Endothelial cell of umbilical vein (primary cell): ENCODE data around the gene UBN2. TPM values are rescaled to one million over a fixed set of nuclear protein-coding genes. Genes with fewer than 3 reads are reported as not detected.

ENCODE experiments used
- BruUV-seq: library from RNA; stranded (reverse); fragments of 400-500 nt; replicated peaks from 2 replicates; lab custom pipeline; 2021; lab: Mats Ljungman, UMichigan
- CTCF ChIA-PET: fragments of 300-600, 350-600 bp; sonication (Branson Sonifier 250); formaldehyde crosslinking; loops from one replicate; lab custom pipeline; 2021; ENCODE audit warnings: antibody characterized with exemption, inconsistent platforms; lab: Charles Lee
- POLR2A ChIA-PET: fragments of 300-600, 350-600 bp; sonication (Branson Sonifier 250); formaldehyde crosslinking; loops from one replicate; lab custom pipeline; 2021; ENCODE audit warnings: antibody characterized with exemption, inconsistent platforms; lab: Charles Lee
- DNase-seq: peaks from one replicate; pipeline ENCODE4 v3.0.0-alpha.2; 2011; ENCODE audit warnings: low read depth, low spot score
- FAIRE-seq: peaks from 2 replicates; lab custom pipeline; 2011; peaks lifted over from hg19 to GRCh38; lab: Jason Lieb, UNC
- H2AFZ ChIP-seq: 2 replicates; pipeline ENCODE4 v1.6.0; 2012; ENCODE audit warnings: low read depth, low read length, control low read depth, inconsistent platforms
- H3K27ac ChIP-seq: 2 replicates; pipeline ENCODE4 v1.5.1; 2011; ENCODE audit warnings: low read depth, mild to moderate bottlenecking, control low read depth, low read length, moderate library complexity; ENCODE audit not compliant: insufficient read depth
- H3K27me3 ChIP-seq, 2 experiments: 2 replicates each; pipeline versions ENCODE4 v1.6.0 to v1.6.1; 2011; ENCODE audit warnings: low read length in 2 of 2, mixed read lengths in 1 of 2; ENCODE audit not compliant: control insufficient read depth in 2 of 2, insufficient read depth in 2 of 2
- H3K36me3 ChIP-seq, 2 experiments: 2 replicates in 1 of 2; 3 replicates in 1 of 2; pipeline ENCODE4 v1.5.1; 2011; ENCODE audit warnings: low read length in 2 of 2, mild to moderate bottlenecking in 1 of 2, moderate library complexity in 1 of 2; ENCODE audit not compliant: control insufficient read depth in 2 of 2, insufficient read depth in 2 of 2; ENCODE audit errors: extremely low read depth in 1 of 2
- H3K4me1 ChIP-seq: 3 replicates; pipeline ENCODE4 v1.5.1; 2011; ENCODE audit warnings: mild to moderate bottlenecking, low read length; ENCODE audit not compliant: control insufficient read depth, insufficient read depth; ENCODE audit errors: extremely low read depth
- H3K4me2 ChIP-seq: 2 replicates; pipeline ENCODE4 v1.6.1; 2011; ENCODE audit warnings: low read length, control low read depth, mixed read lengths; ENCODE audit not compliant: insufficient read depth
- H3K4me3 ChIP-seq, 3 experiments: fragments of 200-600 bp in 1 of 3; sonication (generic), shearing (Covaris generic) in 1 of 3; replicated peaks in 1 of 3; 2 replicates each; pipeline ENCODE4 v1.5.1; 2011 to 2016; ENCODE audit warnings: control low read depth in 3 of 3, low read length in 3 of 3, mild to moderate bottlenecking in 2 of 3, inconsistent platforms in 1 of 3, low read depth in 1 of 3, moderate library complexity in 1 of 3; ENCODE audit not compliant: insufficient read depth in 1 of 3
- H3K79me2 ChIP-seq: 2 replicates; pipeline ENCODE4 v1.6.0; 2012; ENCODE audit warnings: low read length, inconsistent platforms; ENCODE audit not compliant: control insufficient read depth, insufficient read depth
- H3K9ac ChIP-seq: replicated peaks from 2 replicates; pipeline ENCODE3; 2011; ENCODE audit warnings: low read length, control low read depth; ENCODE audit not compliant: insufficient read depth; ENCODE audit errors: extremely low read depth
- H3K9me1 ChIP-seq: replicated peaks from 3 replicates; pipeline ENCODE4 v1.6.0; 2011; ENCODE audit warnings: mild to moderate bottlenecking, low read length; ENCODE audit not compliant: control insufficient read depth, insufficient read depth; ENCODE audit errors: extremely low read depth
- H3K9me3 ChIP-seq: replicated peaks from 2 replicates; pipeline ENCODE4 v1.5.1; 2012; ENCODE audit warnings: low read length, inconsistent platforms; ENCODE audit not compliant: control insufficient read depth, insufficient read depth
- H4K20me1 ChIP-seq: replicated peaks from 2 replicates; pipeline ENCODE3; 2011; ENCODE audit warnings: mild to moderate bottlenecking, low read length; ENCODE audit not compliant: control insufficient read depth, insufficient read depth; ENCODE audit errors: extremely low read depth
- CTCF ChIP-seq, 2 donors: IDR thresholded peaks; 1 replicate in 1 of 2; 2 replicates in 1 of 2; pipeline ENCODE4 v1.5.1; 2011; ENCODE audit warnings: low read length in 2 of 2, mild to moderate bottlenecking in 2 of 2, moderate library complexity in 2 of 2, control low read depth in 1 of 2, inconsistent platforms in 1 of 2, low read depth in 1 of 2; ENCODE audit not compliant: insufficient read depth in 1 of 2; ENCODE audit errors: extremely low read depth in 1 of 2
- EZH2 ChIP-seq: IDR thresholded peaks from 2 replicates; pipeline ENCODE4 v1.6.1; 2012; ENCODE audit warnings: borderline replicate concordance, low read depth, mild to moderate bottlenecking, moderate library complexity, low read length, inconsistent platforms; ENCODE audit not compliant: severe bottlenecking
- FOS ChIP-seq: IDR thresholded peaks from 2 replicates; pipeline ENCODE4 v1.6.1; 2011; ENCODE audit warnings: mild to moderate bottlenecking, low read length, moderate library complexity, borderline replicate concordance; ENCODE audit not compliant: insufficient read depth
- GATA2 ChIP-seq: IDR thresholded peaks from 2 replicates; pipeline ENCODE4 v1.7.0; 2011; ENCODE audit warnings: low read depth, mild to moderate bottlenecking, moderate library complexity, mixed read lengths, low read length; ENCODE audit not compliant: insufficient read length, insufficient read depth
- JUN ChIP-seq: IDR thresholded peaks from 2 replicates; pipeline ENCODE4 v1.6.1; 2011; ENCODE audit warnings: borderline replicate concordance, low read depth; ENCODE audit not compliant: insufficient read length, insufficient read depth
- MAX ChIP-seq: IDR thresholded peaks from 2 replicates; pipeline ENCODE4 v1.6.1; 2011; ENCODE audit not compliant: insufficient read depth, insufficient read length
- MYC ChIP-seq: IDR thresholded peaks from one replicate; pipeline ENCODE4 v1.6.1; 2011; ENCODE audit warnings: mild to moderate bottlenecking, low read depth, low read length
- POLR2A ChIP-seq: IDR thresholded peaks from 2 replicates; pipeline ENCODE4 v1.6.1; 2012; ENCODE audit warnings: low read depth, mild to moderate bottlenecking, control low read depth, low read length
- POLR2AphosphoS5 ChIP-seq: IDR thresholded peaks from 2 replicates; pipeline ENCODE4 v1.6.1; 2012; ENCODE audit warnings: low read depth, mild to moderate bottlenecking, control low read depth, low read length, moderate library complexity; ENCODE audit not compliant: insufficient read depth
- dilution Hi-C: fragments of 300-500 bp; cut with MboI; formaldehyde crosslinking; loops from one replicate; pipeline ENCODE4 v1.15.0; 2019; ENCODE audit warnings: low sequenced_read_pairs; ENCODE audit not compliant: extremely low pct_ligation_motif_present
- intact Hi-C: fragments of 100-400 bp; cut with micrococcal nuclease; formaldehyde crosslinking; loops from one replicate; pipeline ENCODE4 v1.10.0; 2022
- polyA plus RNA-seq, 4 experiments: library from polyadenylated mRNA; depleted of rRNA in 3 of 4; stranded (reverse) in 3 of 4; unstranded in 1 of 4; fragments of >200 nt; gene quantifications; 2 replicates each; pipeline versions ENCODE4 v1.2.1 to v1.2.3, GENCODE V29; 2011 to 2012; ENCODE audit warnings: missing spikeins in 1 of 4
- total RNA-seq: library from RNA; stranded (reverse); gene quantifications from 2 replicates; pipeline ENCODE4 v1.2.3, GENCODE V29; 2021

UBN2 gene
- total and polyA plus RNA-seq, 2 donors (not counting 3 experiments of a cell fraction or from before 2014, with no cell fraction given): 2.2 to 14.2 TPM

- dilution Hi-C loops (no loop called here), intact Hi-C loops (no loop called here)
- Histone ChIP-seq H3K27me3 (no peaks in the 10 kb centered on the region), H3K4me2 (no peak overlapping the region), H2AFZ (no peak overlapping the region), H3K27ac (no peak overlapping the region), H3K4me3 (no peak overlapping the region), H3K9me3 (no peaks in the 10 kb centered on the region), H3K79me2 (no peaks in the 10 kb centered on the region), H3K9me1 (no peaks in the 10 kb centered on the region), H3K4me1 (no peaks in the 10 kb centered on the region), H3K36me3 (peaks cover 3 to 6% of the 10 kb centered on the region in 2 experiments), H4K20me1 (no peaks in the 10 kb centered on the region), H3K9ac (no peak overlapping the region)
- CTCF ChIA-PET: no interaction called here
- TF ChIP-seq MYC (no peak), POLR2AphosphoS5 (no peak), POLR2A (no peak), FOS (no peak), EZH2 (no peak), MAX (no peak), JUN (no peak), GATA2 (no peak), CTCF (IDR thresholded peaks at IDR 0.05; ENCODE audit: extremely low read depth in 1 of 2, insufficient read depth in 1 of 2, low read depth in 1 of 2, low read length in 2 of 2) (no peak)
- POLR2A ChIA-PET: no interaction called here
- BruUV-seq: no TSS peak
- DNase-seq: no peak
- no peak for FAIRE-seq
Observed at GRCh38 chr7:139259142-139259541, 28.1 kb downstream of the UBN2 start.
